ENCODE measurements around the gene CARF.

DNA sequence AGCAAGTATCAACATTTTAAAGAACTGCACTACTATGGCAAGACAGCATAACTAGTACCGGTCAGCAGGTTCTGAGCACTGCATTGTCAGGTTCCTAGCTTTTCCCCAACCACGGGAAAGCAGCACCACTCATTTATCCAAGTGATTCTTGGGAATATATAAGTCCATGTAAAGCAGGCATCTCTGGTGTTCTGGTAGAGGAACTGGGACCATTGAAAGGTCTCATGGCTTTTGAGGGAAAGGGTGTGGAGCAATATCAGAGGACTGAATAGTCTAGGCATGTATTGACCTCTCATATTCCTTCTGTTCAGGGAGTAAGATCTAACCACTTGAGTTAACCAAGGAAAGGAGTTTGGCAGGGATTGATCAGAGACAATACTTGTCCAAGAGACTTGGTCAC is 34.4 kb upstream of the CARF start:
- no peak for TF ChIP-seq CTCF (IDR thresholded peaks at IDR 0.05; ENCODE audit: insufficient read depth, low read depth, low read length)
- no peak for TF ChIP-seq EZH2 (IDR thresholded peaks at IDR 0.05; ENCODE audit: insufficient read depth, low read length)

Measured in astrocyte (in vitro differentiated cells and primary cell).